Measurements from ENCODE around the gene FSHB. TPM values are rescaled to one million over a fixed set of nuclear protein-coding genes. Genes with fewer than 3 reads are reported as not detected.
A peak's percentile ranks its signal among the peaks of the same experiment; 100 is the strongest.

FSHB gene
- polyA plus RNA-seq, 3 donors = not detected

- H4K20me1 ChIP-seq (ENCODE audit: insufficient read depth, low read length) = no peaks in the 10 kb centered on the region
- H2AFZ ChIP-seq (ENCODE audit: insufficient read depth, low read depth, low read length, poor library complexity, severe bottlenecking) = no peak overlapping the region
- Mint-ChIP-seq H3K27ac (peak overlapping the region in 1 of 7 donors; percentile 30), H3K4me1 (no peaks in the 10 kb centered on the region), H3K27me3 (ENCODE audit: low read depth in 3 of 3) (peaks cover 0 to 2% (median 2%) of the 10 kb centered on the region in 3 donors), H3K9me3 (peaks cover 6 to 15% (median 10%) of the 10 kb centered on the region in 7 donors), H3K36me3 (no peaks in the 10 kb centered on the region), H3K4me3 (no peak overlapping the region)
- no peak for TF ChIP-seq CTCF (IDR thresholded peaks at IDR 0.05)
- no peak overlapping the region for H3K27ac ChIP-seq (ENCODE audit: low read depth in 1 of 2, low read length in 2 of 2)
- 93% methylated on average over 3 of the region's 5 CpGs for WGBS (ENCODE audit: insufficient coverage)
- H3K4me2 ChIP-seq (replicated peaks; ENCODE audit: extremely low read depth, low read length, poor library complexity, severe bottlenecking) = no peak overlapping the region
- peaks cover 16% of the 10 kb centered on the region in 2 donors for H3K9me3 ChIP-seq (replicated peaks in 1 of 2; ENCODE audit: control insufficient read depth in 1 of 2, insufficient read depth in 1 of 2, low read length in 2 of 2)
- intact Hi-C loops (cut with micrococcal nuclease) = no loop called here
- no peak overlapping the region for H3K9ac ChIP-seq (ENCODE audit: insufficient read depth, low read length, poor library complexity, severe bottlenecking)
- no peaks in the 10 kb centered on the region for H3K27me3 ChIP-seq (ENCODE audit: control insufficient read depth in 2 of 2, insufficient read depth in 2 of 2, low read length in 2 of 2)
- no peak overlapping the region for H3K4me3 ChIP-seq (replicated peaks in 1 of 3; ENCODE audit: low read depth in 2 of 3, low read length in 3 of 3)
- no peak for DNase-seq
- no peaks in the 10 kb centered on the region for H3K79me2 ChIP-seq (ENCODE audit: insufficient read depth, low read length)
- no peaks in the 10 kb centered on the region for H3K36me3 ChIP-seq (replicated peaks in 1 of 2; ENCODE audit: control insufficient read depth in 1 of 2, insufficient read depth in 2 of 2, low read length in 2 of 2)
- H3K4me1 ChIP-seq (ENCODE audit: control insufficient read depth in 1 of 2, insufficient read depth in 2 of 2, low read length in 2 of 2) = no peaks in the 10 kb centered on the region
Observed at GRCh38 chr11:30228323-30228884, 2.4 kb upstream of the FSHB start.

- Histone ChIP-seq H3K9ac (ENCODE audit: insufficient read depth, low read length, poor library complexity, severe bottlenecking) (no peak overlapping the region), H3K9me3 (replicated peaks in 1 of 2; ENCODE audit: control insufficient read depth in 1 of 2, insufficient read depth in 1 of 2, low read length in 2 of 2) (no peaks in the 10 kb centered on the region), H3K4me2 (replicated peaks; ENCODE audit: extremely low read depth, low read length, poor library complexity, severe bottlenecking) (no peak overlapping the region), H3K79me2 (ENCODE audit: insufficient read depth, low read length) (no peaks in the 10 kb centered on the region), H3K27ac (ENCODE audit: low read depth in 1 of 2, low read length in 2 of 2) (no peak overlapping the region), H3K4me1 (ENCODE audit: control insufficient read depth in 1 of 2, insufficient read depth in 2 of 2, low read length in 2 of 2) (no peaks in the 10 kb centered on the region), H4K20me1 (ENCODE audit: insufficient read depth, low read length) (no peaks in the 10 kb centered on the region), H3K4me3 (replicated peaks in 1 of 3; ENCODE audit: low read depth in 2 of 3, low read length in 3 of 3) (no peak overlapping the region), H2AFZ (ENCODE audit: insufficient read depth, low read depth, low read length, poor library complexity, severe bottlenecking) (no peak overlapping the region), H3K36me3 (replicated peaks in 1 of 2; ENCODE audit: control insufficient read depth in 1 of 2, insufficient read depth in 2 of 2, low read length in 2 of 2) (no peaks in the 10 kb centered on the region), H3K27me3 (ENCODE audit: control insufficient read depth in 2 of 2, insufficient read depth in 2 of 2, low read length in 2 of 2) (no peaks in the 10 kb centered on the region)
- H3K36me3 Mint-ChIP-seq = no peaks in the 10 kb centered on the region
- peaks cover 0 to under 1% (median 0%) of the 10 kb centered on the region in 3 donors for H3K27me3 Mint-ChIP-seq (ENCODE audit: low read depth in 3 of 3)
- no peaks in the 10 kb centered on the region for H3K4me1 Mint-ChIP-seq
- no peak for DNase-seq
- no peak overlapping the region for H3K4me3 Mint-ChIP-seq
- no CpG with 5 or more reads among the region's 2 CpGs for WGBS (ENCODE audit: insufficient coverage)
- H3K27ac Mint-ChIP-seq = no peak overlapping the region
- no peak for TF ChIP-seq CTCF (IDR thresholded peaks at IDR 0.05)
- intact Hi-C loops (cut with micrococcal nuclease) = no loop called here
- peaks cover 0 to 7% (median 2%) of the 10 kb centered on the region in 7 donors for H3K9me3 Mint-ChIP-seq
Observed at GRCh38 chr11:30239025-30239424, 8.2 kb downstream of the FSHB start.

Data from CD14-positive monocyte (primary cell).